ENCODE measurements around the gene IFT88.

IFT88 gene

DNA sequence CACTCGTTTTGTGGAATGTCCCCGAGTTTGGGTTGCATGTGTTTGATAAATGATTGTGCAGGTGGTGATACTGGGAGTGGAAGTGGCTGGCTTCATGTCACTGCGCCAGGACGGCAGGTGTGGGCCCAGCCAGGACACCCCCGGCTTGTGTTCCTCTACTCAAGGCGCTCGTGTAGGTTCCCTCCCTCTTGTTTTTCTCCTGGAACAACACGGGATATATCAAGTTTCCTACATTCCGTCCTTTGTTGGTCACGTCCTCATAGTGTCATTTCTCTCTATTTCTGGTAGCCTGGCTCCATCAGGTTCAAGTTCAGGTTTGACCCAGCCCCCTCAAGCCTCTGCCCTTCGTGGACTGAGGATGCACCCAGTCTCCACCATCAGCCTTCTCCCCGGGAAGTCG is 152.8 kb downstream of the IFT88 start:
- no peak for DNase-seq

- no peak for DNase-seq
Observed at GRCh38 chr13:20720499-20720898, 153.5 kb downstream of the IFT88 start.

DNA sequence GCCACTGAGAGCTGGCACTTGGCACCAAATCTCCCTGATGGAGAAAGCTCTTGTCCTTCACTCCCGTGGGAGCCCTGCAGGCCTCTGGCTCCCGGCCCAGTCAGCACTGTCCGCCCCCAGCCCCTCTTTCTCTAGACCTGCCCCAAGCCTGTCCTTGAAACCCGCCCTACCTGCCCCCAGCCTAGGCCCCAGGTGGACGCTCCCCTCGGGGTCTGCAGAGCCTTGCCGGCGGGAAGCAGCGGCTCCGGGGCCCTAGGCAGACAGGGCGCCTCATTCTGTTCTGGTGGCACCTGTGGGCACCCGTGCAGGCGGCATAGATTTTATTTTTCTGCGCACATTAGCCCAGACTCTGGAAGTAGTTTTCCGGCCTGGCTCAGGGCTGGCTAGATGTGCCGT is 154.1 kb downstream of the IFT88 start:
- no peak for DNase-seq

- DNase-seq = no peak
Observed at GRCh38 chr13:20721454-20722357, 154.7 kb downstream of the IFT88 start.

GRCh38 chr13:20727856-20728255 is 160.9 kb downstream of the IFT88 start:
- no peak for DNase-seq

- DNase-seq = no peak
Observed at GRCh38 chr13:20728579-20729311, 161.8 kb downstream of the IFT88 start.

DNA sequence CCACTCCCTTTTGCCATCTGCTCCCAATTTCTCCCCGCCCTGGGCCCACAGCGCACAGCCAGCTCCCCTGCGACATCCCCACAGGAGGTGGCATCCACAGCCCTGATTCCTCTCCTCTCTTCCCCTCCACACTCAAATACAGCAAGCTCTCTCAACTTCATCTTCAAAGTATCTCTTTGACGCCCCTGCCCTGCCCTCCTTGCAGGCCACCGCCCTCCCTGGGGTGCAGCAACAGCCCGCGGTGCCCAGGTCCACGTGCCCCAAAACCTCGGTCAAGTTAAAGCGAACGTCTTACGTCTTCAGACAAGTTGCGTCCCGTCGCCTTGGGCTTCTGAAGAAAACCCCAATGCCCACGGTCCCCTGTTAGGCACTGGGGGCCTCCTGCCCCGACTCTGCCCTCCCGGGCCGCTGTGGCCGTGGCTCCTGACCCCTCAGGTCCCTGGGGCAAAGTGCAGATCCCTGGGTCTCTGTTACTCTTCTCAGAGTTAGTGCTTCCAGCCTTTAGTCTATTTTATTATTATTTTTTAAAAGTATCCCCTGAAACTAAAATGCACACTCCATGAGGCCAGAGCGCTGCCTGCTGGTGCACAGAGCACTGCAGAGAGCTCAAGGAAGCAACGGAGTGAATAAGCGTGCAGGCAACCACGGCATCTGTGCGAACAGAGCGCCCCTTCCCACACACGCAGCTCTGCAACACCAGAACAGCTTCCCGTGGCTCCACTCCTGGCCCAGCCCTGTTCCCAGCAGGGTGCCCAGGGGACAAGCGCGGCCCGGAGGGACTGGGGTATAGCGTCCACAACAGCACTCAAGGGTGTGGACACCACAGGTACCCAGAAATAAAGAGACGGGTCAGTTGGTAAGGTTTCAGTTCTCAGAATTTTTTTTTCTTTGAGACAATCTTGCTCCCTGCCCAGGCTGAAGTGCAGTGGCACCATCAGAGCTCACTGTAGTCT is 163.0 kb downstream of the IFT88 start:
- DNase-seq = no peak

DNA sequence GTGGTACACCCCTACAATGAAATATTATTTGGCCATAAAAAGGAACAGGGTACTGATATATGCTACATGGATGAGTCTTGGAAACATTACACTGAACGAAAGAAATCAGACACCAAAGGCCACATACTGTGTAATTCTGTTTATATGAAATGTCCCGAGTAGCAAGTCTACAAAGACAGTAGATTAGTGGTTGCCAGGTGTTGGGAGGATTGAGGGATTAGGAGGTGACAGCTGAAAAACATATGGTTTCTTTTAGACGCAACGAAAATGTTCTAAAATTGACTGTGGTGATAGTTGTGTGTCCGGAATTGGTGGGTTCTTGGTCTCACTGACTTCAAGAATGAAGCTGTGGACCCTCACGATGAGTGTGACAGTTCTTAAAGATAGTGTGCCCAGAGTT is 171.7 kb downstream of the IFT88 start:
- no peak for DNase-seq

DNA sequence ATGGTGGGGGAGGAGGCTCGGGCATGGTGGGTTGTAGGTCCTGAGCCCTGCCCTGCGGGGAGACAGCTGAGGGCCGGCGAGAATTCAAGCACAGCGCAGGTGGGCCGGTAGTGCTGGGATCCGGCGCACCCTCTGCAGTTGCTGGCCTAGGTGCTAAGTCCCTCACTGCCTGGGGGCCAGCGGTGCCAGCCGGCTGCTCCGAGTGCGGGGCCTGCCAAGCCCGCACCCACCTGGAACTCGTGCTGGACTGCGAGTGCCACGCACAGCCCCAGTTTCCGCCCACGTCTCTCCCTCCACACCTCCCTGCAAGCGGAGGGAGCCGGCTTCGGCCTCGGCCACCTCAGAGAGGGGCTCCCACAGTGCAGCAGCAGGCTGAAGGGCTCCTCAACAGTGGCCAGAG is 173.1 kb downstream of the IFT88 start:
- DNase-seq = no peak

Measured in DMS 273 treated with DMSO at 0.1 percent for 48 hours (cell line).